ENCODE data around the gene VAX1.

DNA sequence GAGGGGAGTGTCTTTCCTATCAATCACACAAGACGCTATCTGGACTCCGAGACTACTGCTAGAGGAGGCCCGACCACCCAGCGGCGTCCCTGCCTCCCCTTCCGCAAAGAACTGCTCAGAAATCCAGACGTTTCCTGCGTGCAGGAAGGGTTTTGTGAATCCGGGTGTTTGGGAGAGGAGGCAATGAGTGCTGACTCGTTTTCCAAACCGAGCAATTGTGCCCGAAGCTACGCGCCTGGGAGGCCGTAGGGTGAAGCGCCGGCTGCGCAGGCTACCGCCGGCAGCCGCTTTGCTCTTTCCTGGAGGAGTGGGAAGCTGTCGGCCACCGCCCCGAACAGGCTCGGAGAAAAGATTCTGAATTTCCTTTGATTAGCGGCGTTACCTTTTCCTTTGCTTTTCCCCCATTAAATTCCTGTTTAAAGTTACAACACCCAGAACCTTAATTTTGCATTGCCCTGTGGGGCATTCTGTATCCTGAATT is 5.3 kb downstream of the VAX1 start:
- TF ChIP-seq, protein P1, sequence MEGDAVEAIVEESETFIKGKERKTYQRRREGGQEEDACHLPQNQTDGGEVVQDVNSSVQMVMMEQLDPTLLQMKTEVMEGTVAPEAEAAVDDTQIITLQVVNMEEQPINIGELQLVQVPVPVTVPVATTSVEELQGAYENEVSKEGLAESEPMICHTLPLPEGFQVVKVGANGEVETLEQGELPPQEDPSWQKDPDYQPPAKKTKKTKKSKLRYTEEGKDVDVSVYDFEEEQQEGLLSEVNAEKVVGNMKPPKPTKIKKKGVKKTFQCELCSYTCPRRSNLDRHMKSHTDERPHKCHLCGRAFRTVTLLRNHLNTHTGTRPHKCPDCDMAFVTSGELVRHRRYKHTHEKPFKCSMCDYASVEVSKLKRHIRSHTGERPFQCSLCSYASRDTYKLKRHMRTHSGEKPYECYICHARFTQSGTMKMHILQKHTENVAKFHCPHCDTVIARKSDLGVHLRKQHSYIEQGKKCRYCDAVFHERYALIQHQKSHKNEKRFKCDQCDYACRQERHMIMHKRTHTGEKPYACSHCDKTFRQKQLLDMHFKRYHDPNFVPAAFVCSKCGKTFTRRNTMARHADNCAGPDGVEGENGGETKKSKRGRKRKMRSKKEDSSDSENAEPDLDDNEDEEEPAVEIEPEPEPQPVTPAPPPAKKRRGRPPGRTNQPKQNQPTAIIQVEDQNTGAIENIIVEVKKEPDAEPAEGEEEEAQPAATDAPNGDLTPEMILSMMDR (IDR thresholded peaks at IDR 0.05 in 8 of 11, conservative IDR thresholded peaks at IDR 0.05 in 3 of 11): no peak
- no peak for TF ChIP-seq POLR2AphosphoS5 (IDR thresholded peaks at IDR 0.05)
